ENCODE results near the gene FKBP9. TPM values are rescaled to one million over a fixed set of nuclear protein-coding genes. Genes with fewer than 3 reads are reported as not detected.

Gene FKBP9
- total and polyA plus RNA-seq, 2 of the 8 experiments (the other 6 are each of a cell fraction or from before 2014, with no cell fraction given), result 7.2 to 10.1 TPM

GRCh38 chr7:32914184-32914583, 43.1 kb upstream of the FKBP9 start:
- no peak overlapping the region for H4K8ac ChIP-seq (ENCODE audit: extremely low read depth, insufficient read depth, low read length)
- no peak overlapping the region for H3K18ac ChIP-seq (ENCODE audit: extremely low read depth, low read length)
- H4K91ac ChIP-seq (replicated peaks; ENCODE audit: insufficient read length, low read length), result no peak overlapping the region
- no peaks in the 10 kb centered on the region for H3K79me1 ChIP-seq (ENCODE audit: low read depth, low read length)
- no peak overlapping the region for H2BK5ac ChIP-seq (ENCODE audit: low read depth, low read length)
- no peak overlapping the region for H3K27ac ChIP-seq (ENCODE audit: low read depth, low read length)
- WGBS, 2 experiments (ENCODE audit: extremely low coverage in 1 of 2, insufficient coverage in 1 of 2, insufficient read length in 1 of 2, insufficient replicate concordance in 2 of 2, low coverage in 1 of 2, low lambda C conversion rate in 2 of 2, missing lambda C conversion rate in 1 of 2), result 57% methylated on average over 1 of the region's 1 CpG; no CpG with 5 or more reads in 1 of the 2 experiments
- H3K4me2 ChIP-seq (ENCODE audit: insufficient read depth in 1 of 2, low read depth in 2 of 2, low read length in 2 of 2), result no peak overlapping the region
- ChIA-PET CTCF (ENCODE audit: partially characterized antibody) (interaction anchor here (0.9 to 1.6 kb wide), 5 partner anchors 11 to 39 kb away, joined by 3 to 4 read pairs (median 4); partner anchors contain the start of gene KBTBD2), POLR2A (ENCODE audit: partially characterized antibody) (no interaction called here)
- no peak overlapping the region for H3K4ac ChIP-seq (replicated peaks; ENCODE audit: insufficient read length, low read depth, low read length)
- no peak overlapping the region for H2BK20ac ChIP-seq (ENCODE audit: low read length)
- no peaks in the 10 kb centered on the region for H3K79me2 ChIP-seq (ENCODE audit: control insufficient read depth in 1 of 2, insufficient read depth in 2 of 2, low read length in 2 of 2)
- no peak overlapping the region for H2BK120ac ChIP-seq (replicated peaks; ENCODE audit: low read depth, low read length)
- TF ChIP-seq RAD21 (IDR thresholded peaks at IDR 0.05 in 1 of 2, conservative IDR thresholded peaks at IDR 0.05 in 1 of 2; ENCODE audit: low read depth in 2 of 2, low read length in 2 of 2) (peak in 1 of 2 experiments; percentile 31; a peak in 1 of 4 replicates), KDM5A (IDR thresholded peaks at IDR 0.05; ENCODE audit: low read length) (no peak), CTCF (IDR thresholded peaks at IDR 0.05; ENCODE audit: control extremely low read depth in 1 of 3, insufficient read depth in 1 of 3, low read depth in 1 of 3, low read length in 3 of 3) (peak in 2 of 3 experiments; percentile 33 to 38; a peak in 2 of 4 replicates)
- no peak overlapping the region for H2AFZ ChIP-seq (ENCODE audit: low read length)
- no peak overlapping the region for H3K14ac ChIP-seq (ENCODE audit: insufficient read length)
- H3K9me3 ChIP-seq (ENCODE audit: insufficient read depth in 2 of 2, low read depth in 1 of 2, low read length in 1 of 2), result no peaks in the 10 kb centered on the region
- H3K56ac ChIP-seq (replicated peaks; ENCODE audit: insufficient read length, low read depth, low read length), result no peak overlapping the region
- DNase-seq (ENCODE audit: low read depth in 1 of 2, low spot score in 2 of 2) (no peak), FAIRE-seq (no peak)
- H3K4me3 ChIP-seq (ENCODE audit: extremely low read depth in 1 of 4, insufficient read depth in 2 of 4, low read depth in 3 of 4, low read length in 4 of 4), result no peak overlapping the region
- no peaks in the 10 kb centered on the region for H3K23me2 ChIP-seq (ENCODE audit: low read depth, low read length)
- H3K4me1 ChIP-seq (replicated peaks in 1 of 4; ENCODE audit: control insufficient read depth in 3 of 4, insufficient read depth in 4 of 4, low read length in 3 of 4), result no peaks in the 10 kb centered on the region
- no peak overlapping the region for H2AK5ac ChIP-seq (ENCODE audit: low read depth, low read length)
- no peak overlapping the region for H2BK12ac ChIP-seq (ENCODE audit: low read depth, low read length)
- H4K5ac ChIP-seq (ENCODE audit: insufficient read length, low read depth, low read length), result no peak overlapping the region
- no peak overlapping the region for H2BK15ac ChIP-seq (ENCODE audit: low read length)
- H4K20me1 ChIP-seq (replicated peaks in 1 of 2; ENCODE audit: control insufficient read depth in 1 of 2, insufficient read depth in 2 of 2, low read length in 2 of 2), result peaks cover 0 to 1% of the 10 kb centered on the region in 2 experiments
- H3K27me3 ChIP-seq (replicated peaks in 1 of 4; ENCODE audit: control insufficient read depth in 3 of 4, extremely low read depth in 1 of 4, insufficient read depth in 3 of 4, low read length in 3 of 4), result no peaks in the 10 kb centered on the region
- no peak overlapping the region for H3K23ac ChIP-seq (ENCODE audit: insufficient read length)
- no peaks in the 10 kb centered on the region for H3K36me3 ChIP-seq (ENCODE audit: control insufficient read depth in 2 of 4, insufficient read depth in 4 of 4, low read length in 3 of 4)
- H3K9ac ChIP-seq (replicated peaks in 1 of 4; ENCODE audit: extremely low read depth in 1 of 4, low read depth in 3 of 4, low read length in 3 of 4), result no peak overlapping the region

Measured in H1 (cell line).